Neuron (in vitro differentiated cells): Measurements from ENCODE around the gene ZBED4.
A peak's percentile ranks its signal among the peaks of the same experiment; 100 is the strongest.
"Not testable (repeated sequence)": the region's sequence is repeated elsewhere in the genome, so short reads cannot be mapped to it uniquely, and the experiment has no call there.

Experiments
- H2AFZ ChIP-seq: one replicate; pipeline ENCODE4 v1.6.1; 2013; ENCODE audit warnings: low read depth, mild to moderate bottlenecking, inconsistent platforms, low read length, moderate library complexity
- H3K27me3 ChIP-seq: one replicate; pipeline ENCODE4 v1.6.1; 2013; ENCODE audit warnings: low read length; ENCODE audit not compliant: insufficient read depth
- H3K36me3 ChIP-seq: one replicate; pipeline ENCODE4 v1.6.1; 2013; ENCODE audit warnings: low read length; ENCODE audit not compliant: insufficient read depth
- H3K4me1 ChIP-seq: one replicate; pipeline ENCODE4 v1.6.1; 2013; ENCODE audit warnings: low read length; ENCODE audit not compliant: insufficient read depth
- H3K4me3 ChIP-seq: 2 replicates; pipeline ENCODE4 v1.5.1; 2013; ENCODE audit warnings: mild to moderate bottlenecking, low read length, moderate library complexity
- H3K9me3 ChIP-seq: one replicate; pipeline ENCODE4 v1.6.1; 2013; ENCODE audit warnings: low read length

The ZBED4 gene

DNA sequence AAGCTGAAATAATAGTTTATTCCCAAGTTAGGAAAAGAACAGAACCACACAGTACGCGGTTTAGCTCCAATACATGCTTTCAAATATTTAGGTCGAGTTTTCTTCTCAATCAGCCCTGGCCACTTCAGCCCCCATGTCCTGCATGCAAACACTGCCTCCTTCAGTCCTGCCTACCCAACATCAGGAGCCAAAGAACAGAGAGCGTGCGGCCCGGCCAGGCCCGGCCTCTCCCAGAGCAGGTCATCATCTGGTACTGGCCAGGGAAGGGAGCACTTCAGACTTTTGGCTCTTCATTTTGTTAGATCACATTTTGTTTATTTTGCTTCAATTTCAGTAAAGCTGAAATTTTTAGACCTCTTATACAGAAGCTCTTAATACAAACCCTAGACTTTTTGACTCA lies 32.7 kb upstream of the ZBED4 start:
- peaks cover 13% of the 10 kb centered on the region for H3K4me1 ChIP-seq
- no peak overlapping the region for H2AFZ ChIP-seq
- peaks cover 23% of the 10 kb centered on the region for H3K9me3 ChIP-seq
- H3K4me3 ChIP-seq, result no peak overlapping the region
- H3K36me3 ChIP-seq, result peaks cover 88% of the 10 kb centered on the region
- H3K27me3 ChIP-seq, result no peaks in the 10 kb centered on the region

DNA sequence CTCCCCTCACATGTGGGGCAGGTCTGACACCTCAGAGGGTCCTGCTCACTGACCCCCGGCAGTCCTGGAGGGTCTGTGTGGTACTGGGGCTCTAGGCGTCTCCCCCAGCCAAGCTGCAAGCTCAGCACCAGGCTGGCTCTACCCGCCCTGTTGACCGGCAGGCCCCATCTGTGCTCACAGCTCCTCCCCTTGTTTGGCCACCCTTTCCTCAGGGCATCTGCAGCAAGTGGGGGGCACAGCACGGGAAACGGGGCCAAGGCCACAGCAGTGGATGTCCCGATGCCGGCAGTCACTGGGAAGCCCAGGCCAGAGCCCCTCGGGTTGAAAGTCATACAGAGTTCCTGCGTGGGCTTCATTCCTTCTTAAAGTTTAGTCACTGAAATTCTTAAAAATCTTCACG lies 31.9 kb upstream of the ZBED4 start:
- H3K4me3 ChIP-seq, H2AFZ ChIP-seq, H3K27me3 ChIP-seq: not testable (repeated sequence)
- Histone ChIP-seq H3K36me3 (peaks cover 81% of the 10 kb centered on the region), H3K9me3 (peaks cover 23% of the 10 kb centered on the region), H3K4me1 (peaks cover 16% of the 10 kb centered on the region)

DNA sequence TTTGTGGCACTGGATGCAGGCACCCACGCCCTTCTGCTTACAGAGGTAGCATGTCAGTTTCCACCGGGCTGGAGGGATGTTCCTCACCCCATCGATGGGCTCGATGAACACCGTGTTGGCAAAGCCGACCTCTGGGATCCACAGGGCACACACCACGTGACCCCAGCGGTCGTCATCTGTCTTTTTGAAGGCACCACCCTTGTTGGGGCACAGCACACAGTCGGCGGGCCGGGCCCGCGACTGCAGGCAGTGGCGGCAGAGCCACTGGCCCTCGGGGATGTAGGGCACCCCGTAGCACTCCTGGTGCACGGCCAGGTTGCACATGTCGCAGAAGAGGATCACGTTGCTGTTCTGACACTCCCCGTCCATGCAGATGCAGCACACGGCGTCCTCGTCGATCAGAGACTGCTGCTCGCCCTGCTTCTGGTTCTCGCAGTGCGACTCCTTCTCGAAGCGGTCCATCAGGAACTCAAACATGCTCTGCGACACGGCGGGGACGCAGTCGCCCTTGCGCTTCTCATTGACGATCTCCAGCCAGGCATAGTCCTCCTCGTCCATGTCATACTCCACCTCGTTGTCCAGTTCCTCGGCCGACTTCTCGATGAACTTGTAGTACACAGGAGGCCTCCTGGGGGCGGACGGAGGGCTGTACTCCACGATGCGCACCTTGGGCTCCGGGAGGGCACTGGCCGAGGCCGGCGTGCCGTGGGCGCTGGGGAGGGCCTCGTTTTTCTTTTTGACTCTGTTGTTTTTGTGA lies 30.2 kb upstream of the ZBED4 start:
- Histone ChIP-seq H3K4me3 (no peak overlapping the region), H3K27me3 (no peaks in the 10 kb centered on the region), H3K36me3 (peaks cover 63% of the 10 kb centered on the region), H2AFZ (no peak overlapping the region), H3K4me1 (peaks cover 16% of the 10 kb centered on the region), H3K9me3 (peaks cover 23% of the 10 kb centered on the region)

DNA sequence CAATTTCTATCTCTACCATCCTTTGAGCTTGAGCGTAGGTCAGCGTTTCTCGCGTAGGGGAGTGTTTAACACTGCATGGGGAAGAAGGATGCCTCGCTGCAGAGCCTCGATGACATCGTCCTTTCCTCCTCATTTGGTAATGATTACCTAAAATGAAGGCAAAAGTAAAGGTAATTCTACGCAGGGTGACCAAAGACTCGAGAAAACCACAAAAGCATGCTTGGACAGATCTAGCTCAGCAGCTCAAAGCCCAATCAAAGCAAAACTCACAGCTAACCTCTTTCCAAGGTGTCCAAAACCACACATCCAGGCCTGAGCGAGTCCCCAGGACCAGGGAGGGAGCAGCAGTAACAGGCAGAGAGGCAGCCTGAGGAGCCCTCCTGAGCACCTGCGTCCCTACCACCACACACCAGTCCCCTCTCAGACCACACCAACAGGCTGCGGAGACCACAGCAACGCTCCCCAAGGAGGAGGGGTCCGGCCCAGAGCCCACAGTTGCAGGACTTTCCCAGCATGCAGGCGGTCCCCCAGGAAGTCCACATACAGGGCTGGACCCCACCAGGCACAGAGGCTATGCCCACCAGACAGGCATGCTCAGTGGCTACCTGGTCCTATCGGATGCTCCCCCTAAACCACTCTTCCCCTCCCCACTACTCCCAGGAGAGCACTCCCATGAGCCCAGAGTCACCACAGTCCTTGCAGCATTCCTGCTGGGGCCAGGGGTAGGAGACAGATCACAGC lies 29.3 kb upstream of the ZBED4 start:
- H3K27me3 ChIP-seq, result no peaks in the 10 kb centered on the region
- H3K36me3 ChIP-seq, result peaks cover 55% of the 10 kb centered on the region
- no peak overlapping the region for H3K4me3 ChIP-seq
- H3K4me1 ChIP-seq, result peaks cover 16% of the 10 kb centered on the region
- no peak overlapping the region for H2AFZ ChIP-seq
- H3K9me3 ChIP-seq, result peaks cover 30% of the 10 kb centered on the region

DNA sequence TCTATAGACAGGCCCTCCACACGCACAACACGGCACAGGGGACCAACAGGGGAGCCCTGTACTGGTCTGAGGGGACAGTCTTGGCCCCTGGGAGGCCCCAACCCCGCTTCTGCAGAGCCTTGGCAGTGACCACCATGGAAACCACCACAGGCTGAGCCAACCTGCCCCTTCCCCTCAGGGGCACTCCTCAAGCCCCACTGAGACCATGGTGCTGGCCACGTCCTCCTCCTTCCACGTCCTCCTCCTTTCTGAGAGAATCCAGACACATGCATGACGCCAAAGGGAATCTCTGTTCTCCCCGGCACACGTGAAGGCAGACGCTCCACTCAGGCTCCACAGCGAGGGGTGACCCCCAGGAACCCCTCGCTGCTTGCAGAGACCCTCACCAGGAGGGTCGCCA lies 28.7 kb upstream of the ZBED4 start:
- Histone ChIP-seq H3K4me1 (peaks cover 16% of the 10 kb centered on the region), H3K36me3 (peaks cover 54% of the 10 kb centered on the region), H3K27me3 (no peaks in the 10 kb centered on the region), H3K9me3 (peaks cover 34% of the 10 kb centered on the region), H3K4me3 (no peak overlapping the region), H2AFZ (no peak overlapping the region)

DNA sequence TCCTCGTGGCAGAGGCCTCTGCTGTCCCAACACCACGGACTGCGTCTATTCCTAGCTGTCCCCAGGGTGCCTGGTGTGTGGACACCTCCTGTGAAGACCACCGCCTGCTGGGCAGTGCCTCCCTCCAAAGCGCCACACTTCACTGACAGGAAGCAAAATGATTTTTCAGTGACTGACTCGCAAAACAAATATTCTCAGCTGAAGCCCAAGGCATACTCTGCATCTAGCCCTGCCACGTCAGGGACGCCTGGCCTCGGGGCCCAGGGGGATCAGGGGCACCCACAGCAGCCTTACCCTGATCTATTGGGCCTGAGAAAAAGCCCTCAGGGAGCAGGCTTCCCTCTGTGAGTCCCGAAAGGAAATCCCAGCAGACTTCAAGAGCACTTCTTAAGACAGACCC lies 28.2 kb upstream of the ZBED4 start:
- peaks cover 49% of the 10 kb centered on the region for H3K36me3 ChIP-seq
- no peaks in the 10 kb centered on the region for H3K27me3 ChIP-seq
- H3K4me3 ChIP-seq, result peak overlapping the region; percentile 93
- peaks cover 30% of the 10 kb centered on the region for H3K9me3 ChIP-seq
- peaks cover 16% of the 10 kb centered on the region for H3K4me1 ChIP-seq
- no peak overlapping the region for H2AFZ ChIP-seq

DNA sequence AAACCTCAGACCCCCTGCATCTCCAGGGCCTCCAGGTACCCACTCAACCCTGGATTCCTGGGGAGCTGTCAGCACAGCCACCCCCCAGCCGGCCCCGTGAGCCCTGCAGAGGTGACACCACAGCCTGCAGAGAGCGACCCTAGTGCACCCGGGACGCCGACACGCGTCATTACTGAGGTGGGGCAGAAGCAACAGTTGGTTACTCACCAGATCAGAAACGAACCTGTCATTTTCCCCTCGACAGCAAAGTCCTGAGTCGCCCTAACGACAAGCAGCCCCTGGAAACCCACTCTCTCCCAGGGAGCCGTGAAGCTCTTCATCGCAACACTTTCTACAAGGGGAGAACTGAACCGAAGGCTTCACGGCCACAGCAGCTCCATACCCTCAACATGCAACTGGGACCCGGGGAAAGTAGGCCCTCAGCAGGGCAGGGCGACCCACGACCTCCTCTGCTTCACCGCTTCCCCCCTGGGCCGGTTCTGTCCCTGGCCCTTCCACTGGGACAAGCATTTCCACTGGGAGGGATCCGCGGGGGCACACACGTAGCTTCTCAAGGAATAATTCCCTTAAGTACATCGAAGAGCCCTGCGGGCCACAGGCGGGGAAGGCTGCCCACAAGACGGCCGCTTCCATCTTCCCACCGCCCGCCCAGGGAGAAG lies 27.6 kb upstream of the ZBED4 start:
- H2AFZ ChIP-seq, result no peak overlapping the region
- H3K36me3 ChIP-seq, result peaks cover 43% of the 10 kb centered on the region
- H3K4me1 ChIP-seq, result peaks cover 16% of the 10 kb centered on the region
- no peaks in the 10 kb centered on the region for H3K27me3 ChIP-seq
- H3K4me3 ChIP-seq, result peak overlapping the region; percentile 93
- H3K9me3 ChIP-seq, result peaks cover 30% of the 10 kb centered on the region

DNA sequence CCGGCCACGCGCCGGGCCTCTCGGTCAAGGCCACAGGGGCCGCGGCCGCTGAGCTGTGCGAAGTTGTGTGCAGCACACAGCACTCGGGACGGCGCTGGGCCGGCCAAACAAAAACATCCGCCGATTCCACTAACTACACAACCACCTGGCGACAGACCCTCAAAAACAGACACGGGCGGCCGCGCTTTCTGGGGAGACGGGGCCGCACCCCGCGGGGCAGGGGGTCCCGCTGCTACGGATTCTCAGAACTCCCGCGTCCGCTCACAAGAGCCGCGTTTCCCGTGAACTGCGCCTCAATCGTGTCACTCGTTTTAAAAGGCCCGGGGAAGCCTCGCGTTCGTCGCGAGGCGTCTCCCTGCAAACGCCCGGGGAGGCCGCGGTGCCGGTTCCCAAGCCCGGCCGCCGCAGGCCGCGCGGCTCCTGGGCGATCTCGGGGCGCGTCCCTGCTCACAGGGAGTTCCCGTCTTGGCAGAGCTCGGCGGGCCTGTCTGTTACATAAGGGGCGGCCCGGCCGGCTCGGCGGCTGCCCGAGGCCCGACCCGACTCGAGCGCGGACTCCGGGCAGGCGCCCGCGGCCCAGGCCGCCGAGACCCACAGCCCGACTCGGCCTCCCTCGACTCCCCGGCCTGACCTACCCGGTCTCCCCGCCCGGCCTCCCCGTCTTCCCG lies 26.9 kb upstream of the ZBED4 start:
- Histone ChIP-seq H3K9me3 (peaks cover 35% of the 10 kb centered on the region), H3K4me1 (peaks cover 16% of the 10 kb centered on the region), H3K4me3 (peak overlapping the region; percentile 93), H3K36me3 (peaks cover 36% of the 10 kb centered on the region), H3K27me3 (no peaks in the 10 kb centered on the region), H2AFZ (no peak overlapping the region)

DNA sequence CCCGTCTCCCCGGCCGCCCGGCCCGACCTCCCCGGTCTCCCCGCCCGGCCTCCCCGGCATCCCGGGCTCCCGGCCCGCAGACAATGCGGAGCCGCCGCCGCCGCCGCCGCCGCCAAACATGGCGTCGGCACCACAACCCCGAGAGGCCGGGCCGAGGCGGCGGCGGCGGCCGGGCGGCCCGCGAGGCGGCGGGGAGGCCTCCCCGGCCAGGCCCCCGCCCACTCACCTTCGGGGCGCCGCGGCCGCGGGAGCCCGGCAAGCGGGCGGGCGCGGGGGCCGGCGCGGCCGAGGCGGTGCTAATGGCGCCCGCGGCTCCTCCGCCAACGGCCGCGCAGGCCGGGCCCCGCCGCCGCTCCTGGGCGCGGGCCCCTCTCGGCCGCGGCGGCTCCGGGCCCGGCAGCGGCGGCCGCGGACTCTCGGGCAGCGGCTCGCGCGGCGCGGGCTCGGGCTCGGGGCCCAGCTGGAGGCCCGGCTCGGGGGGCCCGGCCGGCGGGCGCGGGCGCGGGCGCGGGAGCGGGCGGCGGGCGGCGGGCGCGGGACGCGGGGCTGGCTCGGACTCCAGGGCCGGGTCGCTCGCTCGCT lies 26.3 kb upstream of the ZBED4 start:
- Histone ChIP-seq H3K4me3 (peak overlapping the region; percentile 93), H3K9me3 (peaks cover 36% of the 10 kb centered on the region), H3K27me3 (no peaks in the 10 kb centered on the region), H3K4me1 (peaks cover 16% of the 10 kb centered on the region), H3K36me3 (peaks cover 32% of the 10 kb centered on the region), H2AFZ (no peak overlapping the region)

DNA sequence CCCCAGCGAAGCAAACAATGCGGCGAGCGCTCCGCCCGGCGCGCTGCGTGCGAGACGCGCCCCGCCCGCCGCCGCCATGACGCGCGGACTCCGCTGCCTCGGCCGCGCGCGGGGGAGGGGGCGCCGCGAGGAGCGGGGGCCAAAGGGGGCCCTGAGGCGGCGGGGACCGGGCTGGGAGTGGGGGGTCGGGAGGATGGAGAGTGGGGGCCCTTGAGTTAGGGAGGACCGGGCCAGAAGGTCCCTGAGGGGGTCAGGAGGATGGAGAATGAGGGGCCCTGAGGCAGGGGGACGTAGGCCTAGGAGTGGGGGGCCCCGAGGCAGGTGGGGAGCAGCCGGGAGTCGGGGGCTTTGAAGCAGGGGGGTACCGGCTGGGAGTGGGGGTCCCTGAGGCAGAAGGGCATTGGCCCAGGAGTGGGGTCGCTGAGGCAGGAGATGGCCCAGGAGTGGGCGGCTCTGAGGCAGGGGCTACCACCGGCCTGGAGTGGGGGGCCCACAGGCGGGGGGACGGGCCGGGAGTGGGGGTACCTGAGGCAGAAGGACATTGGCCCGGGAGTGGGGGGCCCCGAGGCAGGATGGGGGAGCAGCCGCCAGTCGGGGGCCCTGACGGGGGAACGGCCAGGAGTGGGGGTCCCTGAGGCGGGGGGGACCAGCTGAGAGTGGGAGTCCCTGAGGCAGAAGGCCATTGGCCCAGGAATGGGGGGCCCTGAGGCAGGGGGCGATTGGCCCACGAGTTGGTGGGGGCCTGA lies 25.6 kb upstream of the ZBED4 start, which contains the start of gene BRD1:
Gene BRD1, minus strand, starts transcription at position 21 of the 746 bp plus-strand sequence. CDS start 3,556 bp downstream, outside the sequence.
- Histone ChIP-seq H3K9me3 (peaks cover 33% of the 10 kb centered on the region), H2AFZ (peak within 1 kb of the TSS; percentile 78), H3K36me3 (peaks cover 26% of the 10 kb centered on the region), H3K4me1 (peaks cover 16% of the 10 kb centered on the region), H3K4me3 (peak within 1 kb of the TSS; percentile 93), H3K27me3 (no peaks in the 10 kb centered on the region)

DNA sequence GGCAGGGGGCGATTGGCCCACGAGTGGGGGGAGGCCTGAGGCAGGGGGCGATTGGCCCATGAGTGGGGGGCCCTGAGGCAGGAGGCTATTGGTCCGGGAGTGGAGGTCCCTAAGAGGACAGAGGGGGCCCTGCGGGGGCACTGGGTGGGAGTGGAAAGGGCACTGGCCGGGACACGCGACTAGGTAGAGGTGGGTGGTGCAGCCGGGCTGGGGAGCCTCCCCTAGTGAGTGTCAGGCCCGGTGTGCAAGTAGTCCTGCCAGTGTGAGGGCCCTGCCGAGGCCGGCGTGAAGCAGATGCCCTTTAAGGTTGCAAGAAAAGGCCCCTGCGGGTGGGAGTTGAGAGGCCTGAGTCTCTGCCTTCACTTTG lies 25.1 kb upstream of the ZBED4 start:
- Histone ChIP-seq H3K36me3 (peaks cover 21% of the 10 kb centered on the region), H3K4me1 (peaks cover 16% of the 10 kb centered on the region), H3K4me3 (no peak overlapping the region), H3K27me3 (no peaks in the 10 kb centered on the region), H2AFZ (no peak overlapping the region), H3K9me3 (peaks cover 27% of the 10 kb centered on the region)
